Head of caudate nucleus (tissue), 42 donors: Measurements from ENCODE around the gene GFM1.

Experiments used
- DNase-seq, 42 donors: peaks; one replicate each; pipeline versions ENCODE4 v3.0.0 to v3.0.0-alpha.2; 2020 to 2021; ENCODE audit warnings: mixed read lengths in 7 of 42
- intact Hi-C: fragments of 100-400 bp; cut with DNase I; formaldehyde crosslinking; loops from one replicate; pipeline ENCODE4 v1.15.0; 2022

GFM1 gene

GRCh38 chr3:158644345-158644908 lies at the start of gene GFM1:
GFM1 (plus strand) TSS chr3:158644527; CDS start chr3:158644635, 108 bp downstream.
- peak; percentile 85 to 98 (median 95) for DNase-seq
- intact Hi-C loops = loop anchor here (10.0 kb wide), 2 partner anchors 70 to 160 kb away; partner anchors contain the start of genes MFSD1 and MLF1

- intact Hi-C loops = no loop called here
- no peak for DNase-seq
These were observed 43.5 kb upstream of the GFM1 start for GRCh38 chr3:158600787-158601186.

GRCh38 chr3:158602227-158602626 lies 42.1 kb upstream of the GFM1 start:
- intact Hi-C loops = no loop called here
- DNase-seq = no peak

GRCh38 chr3:158617982-158618875 lies 26.1 kb upstream of the GFM1 start:
- DNase-seq = no peak
- intact Hi-C loops = no loop called here

- no peak for DNase-seq
- intact Hi-C loops = no loop called here
These were observed 18.4 kb upstream of the GFM1 start for GRCh38 chr3:158625881-158626280.

GRCh38 chr3:158631981-158632380 lies 12.3 kb upstream of the GFM1 start:
- no peak for DNase-seq
- intact Hi-C loops = no loop called here

DNA sequence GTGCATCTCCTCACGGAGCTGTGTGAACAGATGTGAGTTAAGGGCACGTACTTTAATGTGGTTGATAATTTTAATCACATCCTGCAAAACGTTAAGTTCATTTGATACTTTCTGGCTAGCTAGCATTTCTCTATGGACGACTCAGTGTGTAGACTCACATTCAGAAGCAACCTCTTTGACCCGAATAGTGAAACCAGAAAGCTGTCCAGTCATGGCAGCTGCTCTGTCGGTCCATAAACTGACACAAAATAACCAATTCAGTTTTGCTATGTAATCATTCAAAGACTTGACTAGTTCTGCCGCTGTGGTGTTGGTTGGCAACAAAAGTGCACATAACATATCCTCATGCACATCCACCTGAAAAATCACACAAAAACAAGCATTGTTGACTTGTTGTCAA lies 3.7 kb upstream of the GFM1 start:
- intact Hi-C loops = loop anchor here (10.0 kb wide), 2 partner anchors 66 to 164 kb away; partner anchors contain the start of genes MFSD1 and MLF1
- DNase-seq = no peak

- intact Hi-C loops = loop anchor here (10.0 kb wide), 2 partner anchors 67 to 163 kb away; partner anchors contain the start of genes MFSD1 and MLF1
- no peak for DNase-seq
These were observed 2.3 kb upstream of the GFM1 start for GRCh38 chr3:158642005-158642404.

DNA sequence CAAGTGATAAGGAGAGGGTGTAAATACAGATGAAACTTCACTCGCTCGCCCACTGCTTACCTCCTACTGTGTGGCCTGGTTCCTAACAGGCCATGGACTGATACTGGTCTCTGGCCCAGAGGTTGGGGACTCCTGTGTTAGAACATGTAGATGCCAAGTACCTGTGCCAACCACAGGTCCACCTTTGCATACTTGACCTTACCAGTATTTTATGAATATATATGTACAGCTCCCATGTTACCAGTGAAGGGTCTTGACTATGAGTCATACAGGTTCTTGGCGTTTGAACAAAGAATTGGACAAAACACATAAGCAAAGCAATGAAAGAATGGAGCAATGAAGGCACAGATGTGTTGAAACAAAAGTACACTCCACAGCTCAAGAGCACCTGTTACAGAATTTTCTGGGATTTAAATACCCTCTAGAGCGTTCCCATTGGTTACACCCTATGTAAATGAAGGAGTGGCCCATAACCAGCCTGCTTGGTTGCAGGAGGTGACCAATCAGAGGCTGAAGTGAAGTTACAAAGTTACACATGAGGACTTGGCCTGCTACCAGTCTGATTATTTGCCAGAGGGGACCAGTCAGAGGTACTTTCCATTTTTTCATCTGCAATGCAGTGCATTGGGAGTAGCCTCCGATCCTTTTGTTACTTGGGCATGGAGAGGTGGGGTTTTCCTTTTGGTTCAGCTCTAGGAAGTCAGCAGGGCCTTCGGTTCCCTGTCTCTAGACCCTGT lies 1.7 kb upstream of the GFM1 start:
- intact Hi-C loops = loop anchor here (10.0 kb wide), 2 partner anchors 68 to 162 kb away; partner anchors contain the start of genes MFSD1 and MLF1
- DNase-seq = no peak

DNA sequence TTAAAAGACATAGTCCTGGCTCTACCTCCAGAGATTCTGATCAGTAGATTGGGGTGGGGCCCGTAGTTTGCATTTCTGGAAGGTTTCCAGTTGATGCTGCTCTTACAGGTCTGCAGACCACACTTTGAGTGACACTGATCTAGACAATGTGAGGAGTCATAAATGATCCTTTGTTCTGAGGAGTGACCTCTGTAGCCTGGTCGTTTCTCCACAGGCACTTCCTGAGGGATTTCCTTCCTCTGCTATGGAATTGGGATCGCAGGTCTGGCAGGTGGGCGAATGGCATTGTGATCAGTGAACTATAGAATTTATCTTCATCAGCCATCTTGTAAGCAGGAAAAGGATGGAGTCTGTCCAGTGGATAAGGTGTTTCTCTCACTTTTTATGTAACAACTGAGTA lies 5.5 kb downstream of the GFM1 start:
- intact Hi-C loops = loop anchor here (10.0 kb wide), 2 partner anchors 75 to 155 kb away; partner anchors contain the start of genes MFSD1 and MLF1
- no peak for DNase-seq

DNA sequence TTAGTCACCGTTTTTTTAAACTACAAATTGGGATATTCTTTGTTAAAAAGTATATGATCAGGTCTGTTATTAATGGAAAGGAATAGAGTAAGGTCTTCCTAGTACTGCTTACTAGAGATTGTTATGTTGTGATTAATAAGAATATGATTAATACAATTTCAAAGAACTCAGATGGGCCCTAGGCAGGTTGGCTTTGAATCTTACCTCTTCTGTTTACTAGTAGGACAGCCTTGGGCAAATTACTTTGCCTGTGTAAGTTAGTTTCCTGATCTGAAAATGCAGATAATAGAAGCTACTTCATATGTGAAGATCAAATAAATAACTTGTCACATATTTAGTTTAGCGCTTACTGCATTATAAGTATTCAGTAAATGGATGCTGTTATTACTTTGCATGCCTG lies 6.9 kb downstream of the GFM1 start:
- intact Hi-C loops = no loop called here
- no peak for DNase-seq

DNA sequence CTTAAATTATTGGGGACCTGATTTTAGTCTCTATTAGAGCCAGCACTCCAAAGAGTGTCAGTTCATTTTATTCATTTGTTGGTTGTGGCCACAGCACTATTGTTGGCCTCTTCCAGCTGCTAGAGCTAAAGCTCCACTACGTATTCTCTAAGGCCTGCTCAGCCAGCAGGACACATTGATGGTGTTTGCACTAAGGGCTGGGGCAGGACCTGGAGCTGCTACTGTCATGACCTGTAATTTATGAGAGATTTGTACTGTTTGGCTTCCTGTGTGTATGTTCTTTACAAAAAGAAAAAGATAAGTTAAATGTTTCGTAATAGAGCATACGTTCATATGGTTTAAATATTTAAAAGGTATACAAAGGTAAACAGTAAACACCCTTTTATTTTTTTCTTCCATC lies 8.1 kb downstream of the GFM1 start:
- no peak for DNase-seq
- intact Hi-C loops = no loop called here

DNA sequence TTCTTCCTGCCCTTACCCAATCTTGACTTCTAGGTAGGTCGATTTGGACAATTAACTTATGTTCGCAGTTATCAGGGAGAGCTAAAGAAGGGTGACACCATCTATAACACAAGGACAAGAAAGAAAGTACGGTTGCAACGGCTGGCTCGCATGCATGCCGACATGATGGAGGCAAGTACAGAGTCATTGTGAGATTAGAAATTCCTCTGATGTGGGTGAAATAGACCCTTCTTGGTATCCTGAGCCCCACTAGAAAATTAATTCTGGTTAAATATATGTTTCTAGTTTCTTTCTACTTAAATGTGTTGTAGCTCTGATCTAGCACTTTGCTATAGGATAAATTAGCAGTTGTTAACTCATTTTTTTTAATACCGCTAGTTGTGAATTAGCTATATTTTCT lies 14.6 kb downstream of the GFM1 start:
- DNase-seq = no peak
- intact Hi-C loops = no loop called here

- peak; percentile 22 to 85 (median 60) for DNase-seq
- intact Hi-C loops = no loop called here
These were observed 15.3 kb downstream of the GFM1 start for GRCh38 chr3:158659454-158660237.

GRCh38 chr3:158660711-158661110 lies 16.4 kb downstream of the GFM1 start:
- DNase-seq = no peak
- intact Hi-C loops = no loop called here

GRCh38 chr3:158663246-158663645 lies 18.9 kb downstream of the GFM1 start:
- DNase-seq = no peak
- intact Hi-C loops = no loop called here

- intact Hi-C loops = no loop called here
These were observed 19.5 kb downstream of the GFM1 start for GRCh38 chr3:158663832-158664231.

GRCh38 chr3:158666416-158666815 lies 22.1 kb downstream of the GFM1 start:
- intact Hi-C loops = no loop called here
- no peak for DNase-seq

More at GRCh38 chr3:158663832-158664231, 19.5 kb downstream of the GFM1 start:
- DNase-seq = no peak

DNA sequence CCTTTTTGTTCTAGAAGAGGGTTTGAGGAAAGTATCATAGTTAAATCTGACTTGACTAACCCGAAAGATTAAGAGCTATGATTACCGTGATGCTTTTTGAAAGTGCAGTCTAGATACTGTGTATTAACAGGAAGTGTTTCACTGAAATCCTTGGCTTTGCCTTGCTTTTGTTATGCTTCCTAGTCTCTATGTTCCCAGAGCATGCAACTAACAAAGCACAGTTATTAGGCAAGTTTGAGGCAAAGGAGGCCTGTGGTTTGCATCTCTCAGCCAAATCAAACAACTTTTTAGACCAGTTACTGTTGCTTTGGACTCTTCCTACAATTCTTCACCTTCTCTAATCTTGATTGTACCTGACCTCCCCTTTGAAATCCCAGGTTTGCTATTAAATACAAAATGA lies 24.2 kb downstream of the GFM1 start:
- intact Hi-C loops = no loop called here

More for the DNA sequence above, 24.2 kb downstream of the GFM1 start:
- no peak for DNase-seq
